DMS114 treated with DMSO at 0.1 percent for 48 hours (cell line): ENCODE results near the gene TUNAR.
"Not testable (repeated sequence)": the region's sequence is repeated elsewhere in the genome, so short reads cannot be mapped to it uniquely, and the experiment has no call there.

Experiments
- DNase-seq: peaks from one replicate; lab custom pipeline; 2025; ENCODE audit not compliant: unreplicated experiment; lab: John Stamatoyannopoulos, UW

TUNAR gene

GRCh38 chr14:95968048-95968447, 91.4 kb downstream of the TUNAR start:
- not testable (repeated sequence) for DNase-seq
